Endothelial cell of umbilical vein (primary cell): ENCODE measurements around the gene MAN2B2.

Experiments used
- EZH2 ChIP-seq: IDR thresholded peaks from 2 replicates; pipeline ENCODE4 v1.6.1; 2012; ENCODE audit warnings: borderline replicate concordance, low read depth, mild to moderate bottlenecking, moderate library complexity, low read length, inconsistent platforms; ENCODE audit not compliant: severe bottlenecking
- FOS ChIP-seq: IDR thresholded peaks from 2 replicates; pipeline ENCODE4 v1.6.1; 2011; ENCODE audit warnings: mild to moderate bottlenecking, low read length, moderate library complexity, borderline replicate concordance; ENCODE audit not compliant: insufficient read depth
- JUN ChIP-seq: IDR thresholded peaks from 2 replicates; pipeline ENCODE4 v1.6.1; 2011; ENCODE audit warnings: borderline replicate concordance, low read depth; ENCODE audit not compliant: insufficient read length, insufficient read depth
- MYC ChIP-seq: IDR thresholded peaks from one replicate; pipeline ENCODE4 v1.6.1; 2011; ENCODE audit warnings: mild to moderate bottlenecking, low read depth, low read length
- POLR2A ChIP-seq: IDR thresholded peaks from 2 replicates; pipeline ENCODE4 v1.6.1; 2012; ENCODE audit warnings: low read depth, mild to moderate bottlenecking, control low read depth, low read length
- POLR2AphosphoS5 ChIP-seq: IDR thresholded peaks from 2 replicates; pipeline ENCODE4 v1.6.1; 2012; ENCODE audit warnings: low read depth, mild to moderate bottlenecking, control low read depth, low read length, moderate library complexity; ENCODE audit not compliant: insufficient read depth
- TF ChIP-seq, protein P1 (sequence below), 2 donors: IDR thresholded peaks; 1 replicate in 1 of 2; 2 replicates in 1 of 2; pipeline ENCODE4 v1.5.1; 2011; ENCODE audit warnings: low read length in 2 of 2, mild to moderate bottlenecking in 2 of 2, moderate library complexity in 2 of 2, control low read depth in 1 of 2, inconsistent platforms in 1 of 2, low read depth in 1 of 2; ENCODE audit not compliant: insufficient read depth in 1 of 2; ENCODE audit errors: extremely low read depth in 1 of 2
- TF ChIP-seq, protein P2 (sequence below): IDR thresholded peaks from 2 replicates; pipeline ENCODE4 v1.6.1; 2011; ENCODE audit not compliant: insufficient read depth, insufficient read length

DNA sequence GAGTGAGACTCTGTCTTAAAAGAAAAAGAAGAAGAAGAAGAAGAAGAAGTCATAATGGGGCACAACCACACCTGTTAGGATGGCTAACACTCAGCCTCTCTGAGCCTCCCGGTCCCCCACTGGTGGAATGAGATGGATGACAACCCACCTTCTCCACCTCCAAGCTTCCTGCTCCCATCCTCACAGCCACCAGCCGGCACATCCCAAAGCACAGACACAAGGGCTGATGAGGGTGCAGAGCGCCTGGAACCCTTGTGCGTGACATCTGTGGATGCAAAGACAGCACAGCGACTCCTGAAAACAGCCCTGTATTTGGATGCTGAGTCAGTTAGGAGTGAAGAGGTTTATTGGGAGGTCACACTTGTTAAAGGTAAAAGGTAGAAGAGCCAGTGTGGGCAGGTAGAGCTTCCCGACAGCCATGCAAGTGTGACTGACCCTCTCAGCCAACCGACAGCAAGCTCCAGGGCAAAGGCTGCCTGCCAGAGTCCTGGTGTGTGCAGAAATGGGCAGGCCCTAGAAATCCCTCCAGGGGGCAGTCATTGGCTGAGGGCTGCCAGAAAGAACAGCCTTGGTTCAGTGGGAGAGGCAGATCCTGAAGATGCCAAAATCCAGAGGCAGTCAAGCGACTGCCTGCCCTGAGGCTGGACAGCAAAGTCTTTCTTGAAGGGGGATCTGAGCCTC, 26.6 kb upstream of the MAN2B2 start:
- TF ChIP-seq, protein P1, sequence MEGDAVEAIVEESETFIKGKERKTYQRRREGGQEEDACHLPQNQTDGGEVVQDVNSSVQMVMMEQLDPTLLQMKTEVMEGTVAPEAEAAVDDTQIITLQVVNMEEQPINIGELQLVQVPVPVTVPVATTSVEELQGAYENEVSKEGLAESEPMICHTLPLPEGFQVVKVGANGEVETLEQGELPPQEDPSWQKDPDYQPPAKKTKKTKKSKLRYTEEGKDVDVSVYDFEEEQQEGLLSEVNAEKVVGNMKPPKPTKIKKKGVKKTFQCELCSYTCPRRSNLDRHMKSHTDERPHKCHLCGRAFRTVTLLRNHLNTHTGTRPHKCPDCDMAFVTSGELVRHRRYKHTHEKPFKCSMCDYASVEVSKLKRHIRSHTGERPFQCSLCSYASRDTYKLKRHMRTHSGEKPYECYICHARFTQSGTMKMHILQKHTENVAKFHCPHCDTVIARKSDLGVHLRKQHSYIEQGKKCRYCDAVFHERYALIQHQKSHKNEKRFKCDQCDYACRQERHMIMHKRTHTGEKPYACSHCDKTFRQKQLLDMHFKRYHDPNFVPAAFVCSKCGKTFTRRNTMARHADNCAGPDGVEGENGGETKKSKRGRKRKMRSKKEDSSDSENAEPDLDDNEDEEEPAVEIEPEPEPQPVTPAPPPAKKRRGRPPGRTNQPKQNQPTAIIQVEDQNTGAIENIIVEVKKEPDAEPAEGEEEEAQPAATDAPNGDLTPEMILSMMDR (IDR thresholded peaks at IDR 0.05; ENCODE audit: extremely low read depth in 1 of 2, insufficient read depth in 1 of 2, low read depth in 1 of 2, low read length in 2 of 2), result peak; percentile 16 to 53
- TF ChIP-seq POLR2A (no peak), EZH2 (no peak), JUN (no peak), FOS (no peak), POLR2AphosphoS5 (no peak), MYC (no peak)
- TF ChIP-seq, protein P2, sequence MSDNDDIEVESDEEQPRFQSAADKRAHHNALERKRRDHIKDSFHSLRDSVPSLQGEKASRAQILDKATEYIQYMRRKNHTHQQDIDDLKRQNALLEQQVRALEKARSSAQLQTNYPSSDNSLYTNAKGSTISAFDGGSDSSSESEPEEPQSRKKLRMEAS, result no peak
